Endothelial cell (in vitro differentiated cells): ENCODE data around the gene TSR3. TPM values are rescaled to one million over a fixed set of nuclear protein-coding genes. Genes with fewer than 3 reads are reported as not detected.

Source experiments
- DNase-seq: peaks from one replicate; pipeline ENCODE4 v3.0.0; 2021; ENCODE audit warnings: low spot score
- H3K27ac Mint-ChIP-seq: one replicate; pipeline ENCODE4 v1.8.0; 2021; ENCODE audit warnings: mixed read lengths, inconsistent platforms; ENCODE audit not compliant: unreplicated experiment
- H3K27me3 Mint-ChIP-seq: one replicate; pipeline ENCODE4 v1.8.0; 2021; ENCODE audit warnings: mild to moderate bottlenecking, moderate library complexity, mixed read lengths, inconsistent platforms; ENCODE audit not compliant: unreplicated experiment
- H3K36me3 Mint-ChIP-seq: one replicate; pipeline ENCODE4 v1.8.0; 2021; ENCODE audit warnings: mild to moderate bottlenecking, low read depth, mixed read lengths, inconsistent platforms; ENCODE audit not compliant: unreplicated experiment
- H3K4me1 Mint-ChIP-seq: one replicate; pipeline ENCODE4 v1.8.0; 2021; ENCODE audit warnings: mild to moderate bottlenecking, mixed read lengths, inconsistent platforms; ENCODE audit not compliant: unreplicated experiment
- H3K4me3 Mint-ChIP-seq: one replicate; pipeline ENCODE4 v1.8.0; 2021; ENCODE audit warnings: mild to moderate bottlenecking, mixed read lengths, inconsistent platforms; ENCODE audit not compliant: unreplicated experiment
- H3K9me3 Mint-ChIP-seq: one replicate; pipeline ENCODE4 v1.8.0; 2021; ENCODE audit warnings: mixed read lengths, inconsistent platforms; ENCODE audit not compliant: unreplicated experiment
- total RNA-seq: library from RNA; stranded (reverse); fragmentation: NEBNext Ultra II Directional; extraction: Animal tissue kit (Norgen Biotek cat#: 25700); gene quantifications from one replicate; pipeline ENCODE4 v1.2.1, GENCODE V29; 2021; ENCODE audit not compliant: unreplicated experiment
- TF ChIP-seq, protein P1 (sequence below): fragments of 200-600 bp; sonication (generic); IDR thresholded peaks from one replicate; pipeline ENCODE4 v1.5.0; 2021; ENCODE audit warnings: antibody characterized with exemption; ENCODE audit not compliant: unreplicated experiment

The TSR3 gene
- total RNA-seq, 1 donor from 2014 or later, result 68.2 TPM

DNA sequence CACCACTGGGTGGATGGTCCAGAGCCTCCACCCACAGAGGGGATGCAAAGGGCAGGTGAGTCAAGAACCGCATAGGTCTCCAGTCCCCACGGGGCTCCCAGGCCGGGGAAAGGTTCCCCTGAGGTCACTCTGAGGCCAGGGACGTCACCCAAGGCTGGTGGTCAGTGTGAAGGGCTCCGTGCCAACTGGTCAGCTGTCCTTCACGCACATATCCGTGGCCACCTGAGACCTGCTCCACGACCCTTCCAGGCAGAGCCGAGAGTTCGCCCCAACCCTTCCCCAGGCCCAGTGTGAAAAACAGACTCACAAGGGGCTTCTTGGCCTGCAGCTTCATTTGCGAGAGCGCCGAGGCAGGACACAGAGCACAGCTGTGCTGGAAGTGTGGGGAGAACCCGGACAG lies 2.8 kb downstream of the TSR3 start:
- Mint-ChIP-seq H3K36me3 (peaks cover 13% of the 10 kb centered on the region), H3K27me3 (peaks cover 30% of the 10 kb centered on the region), H3K4me1 (peaks cover 24% of the 10 kb centered on the region), H3K4me3 (no peak overlapping the region), H3K9me3 (no peaks in the 10 kb centered on the region), H3K27ac (no peak overlapping the region)
- TF ChIP-seq, protein P1, sequence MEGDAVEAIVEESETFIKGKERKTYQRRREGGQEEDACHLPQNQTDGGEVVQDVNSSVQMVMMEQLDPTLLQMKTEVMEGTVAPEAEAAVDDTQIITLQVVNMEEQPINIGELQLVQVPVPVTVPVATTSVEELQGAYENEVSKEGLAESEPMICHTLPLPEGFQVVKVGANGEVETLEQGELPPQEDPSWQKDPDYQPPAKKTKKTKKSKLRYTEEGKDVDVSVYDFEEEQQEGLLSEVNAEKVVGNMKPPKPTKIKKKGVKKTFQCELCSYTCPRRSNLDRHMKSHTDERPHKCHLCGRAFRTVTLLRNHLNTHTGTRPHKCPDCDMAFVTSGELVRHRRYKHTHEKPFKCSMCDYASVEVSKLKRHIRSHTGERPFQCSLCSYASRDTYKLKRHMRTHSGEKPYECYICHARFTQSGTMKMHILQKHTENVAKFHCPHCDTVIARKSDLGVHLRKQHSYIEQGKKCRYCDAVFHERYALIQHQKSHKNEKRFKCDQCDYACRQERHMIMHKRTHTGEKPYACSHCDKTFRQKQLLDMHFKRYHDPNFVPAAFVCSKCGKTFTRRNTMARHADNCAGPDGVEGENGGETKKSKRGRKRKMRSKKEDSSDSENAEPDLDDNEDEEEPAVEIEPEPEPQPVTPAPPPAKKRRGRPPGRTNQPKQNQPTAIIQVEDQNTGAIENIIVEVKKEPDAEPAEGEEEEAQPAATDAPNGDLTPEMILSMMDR, result no peak
- DNase-seq, result no peak

DNA sequence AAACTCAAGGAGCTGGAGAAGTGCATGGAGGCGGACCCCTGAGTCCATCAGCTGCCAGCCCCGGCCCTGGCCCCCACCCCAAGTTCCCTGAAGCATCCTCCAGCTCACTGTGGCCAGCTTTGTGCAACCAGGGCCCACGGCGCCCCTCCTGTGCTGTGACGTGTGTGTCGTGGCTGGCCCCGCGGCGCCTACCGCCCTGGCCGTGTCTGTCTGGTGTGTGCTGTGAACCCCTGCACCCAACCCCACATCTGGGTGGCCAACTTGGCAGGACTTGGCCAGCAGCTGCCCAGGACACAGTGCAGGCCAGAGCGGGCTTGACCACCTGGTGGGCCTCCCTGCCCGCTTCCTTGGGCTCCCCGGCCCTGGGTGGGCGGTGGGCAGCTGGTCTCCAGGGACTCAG lies 3.2 kb downstream of the TSR3 start:
- Mint-ChIP-seq H3K4me1 (peaks cover 23% of the 10 kb centered on the region), H3K9me3 (no peaks in the 10 kb centered on the region), H3K27ac (no peak overlapping the region), H3K36me3 (peaks cover 13% of the 10 kb centered on the region), H3K27me3 (peaks cover 31% of the 10 kb centered on the region), H3K4me3 (no peak overlapping the region)
- DNase-seq, result no peak
- TF ChIP-seq, protein P1, result no peak

DNA sequence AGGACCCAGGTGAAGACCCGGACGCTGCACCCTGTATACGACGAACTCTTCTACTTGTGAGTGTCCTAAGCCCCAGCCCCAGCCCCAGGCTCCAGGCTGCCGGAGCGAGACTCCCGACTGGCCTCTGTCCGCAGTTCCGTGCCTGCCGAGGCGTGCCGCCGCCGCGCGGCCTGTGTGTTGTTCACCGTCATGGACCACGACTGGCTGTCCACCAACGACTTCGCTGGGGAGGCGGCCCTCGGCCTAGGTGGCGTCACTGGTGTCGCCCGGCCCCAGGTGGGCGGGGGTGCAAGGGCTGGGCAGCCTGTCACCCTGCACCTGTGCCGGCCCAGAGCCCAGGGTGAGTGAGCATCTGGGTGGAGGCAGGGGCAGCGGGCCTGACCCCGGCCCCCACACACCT lies 3.7 kb downstream of the TSR3 start:
- TF ChIP-seq, protein P1, result no peak
- Mint-ChIP-seq H3K9me3 (no peaks in the 10 kb centered on the region), H3K27me3 (peaks cover 31% of the 10 kb centered on the region), H3K4me3 (no peak overlapping the region), H3K4me1 (peaks cover 24% of the 10 kb centered on the region), H3K27ac (no peak overlapping the region), H3K36me3 (peaks cover 13% of the 10 kb centered on the region)
- no peak for DNase-seq

DNA sequence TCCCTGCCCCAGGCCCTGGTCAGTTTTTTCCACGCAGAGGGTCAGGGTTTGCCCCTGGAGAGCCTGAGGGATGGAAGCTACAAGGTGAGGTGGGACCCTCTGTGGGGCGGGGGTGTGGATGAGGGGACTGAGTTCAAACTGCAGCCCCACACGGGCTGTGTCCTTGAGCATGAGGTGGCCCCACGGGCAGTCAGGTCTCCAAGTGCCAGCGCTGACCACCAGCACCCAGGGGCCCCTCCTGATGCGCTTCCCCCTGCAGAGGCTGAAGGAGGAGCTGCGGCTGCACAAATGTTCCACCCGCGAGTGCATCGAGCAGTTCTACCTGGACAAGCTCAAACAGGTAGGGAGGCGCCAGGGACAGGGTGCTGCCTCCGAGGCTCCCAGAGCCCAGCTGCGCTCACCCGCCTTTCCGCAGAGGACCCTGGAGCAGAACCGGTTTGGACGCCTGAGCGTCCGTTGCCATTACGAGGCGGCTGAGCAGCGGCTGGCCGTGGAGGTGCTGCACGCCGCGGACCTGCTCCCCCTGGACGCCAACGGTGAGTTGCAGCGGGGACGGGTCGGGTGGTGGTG lies 4.3 kb downstream of the TSR3 start:
- Mint-ChIP-seq H3K4me1 (peaks cover 20% of the 10 kb centered on the region), H3K4me3 (no peak overlapping the region), H3K27me3 (peaks cover 27% of the 10 kb centered on the region), H3K9me3 (no peaks in the 10 kb centered on the region), H3K36me3 (peaks cover 9% of the 10 kb centered on the region), H3K27ac (no peak overlapping the region)
- no peak for DNase-seq
- TF ChIP-seq, protein P1, result no peak

DNA sequence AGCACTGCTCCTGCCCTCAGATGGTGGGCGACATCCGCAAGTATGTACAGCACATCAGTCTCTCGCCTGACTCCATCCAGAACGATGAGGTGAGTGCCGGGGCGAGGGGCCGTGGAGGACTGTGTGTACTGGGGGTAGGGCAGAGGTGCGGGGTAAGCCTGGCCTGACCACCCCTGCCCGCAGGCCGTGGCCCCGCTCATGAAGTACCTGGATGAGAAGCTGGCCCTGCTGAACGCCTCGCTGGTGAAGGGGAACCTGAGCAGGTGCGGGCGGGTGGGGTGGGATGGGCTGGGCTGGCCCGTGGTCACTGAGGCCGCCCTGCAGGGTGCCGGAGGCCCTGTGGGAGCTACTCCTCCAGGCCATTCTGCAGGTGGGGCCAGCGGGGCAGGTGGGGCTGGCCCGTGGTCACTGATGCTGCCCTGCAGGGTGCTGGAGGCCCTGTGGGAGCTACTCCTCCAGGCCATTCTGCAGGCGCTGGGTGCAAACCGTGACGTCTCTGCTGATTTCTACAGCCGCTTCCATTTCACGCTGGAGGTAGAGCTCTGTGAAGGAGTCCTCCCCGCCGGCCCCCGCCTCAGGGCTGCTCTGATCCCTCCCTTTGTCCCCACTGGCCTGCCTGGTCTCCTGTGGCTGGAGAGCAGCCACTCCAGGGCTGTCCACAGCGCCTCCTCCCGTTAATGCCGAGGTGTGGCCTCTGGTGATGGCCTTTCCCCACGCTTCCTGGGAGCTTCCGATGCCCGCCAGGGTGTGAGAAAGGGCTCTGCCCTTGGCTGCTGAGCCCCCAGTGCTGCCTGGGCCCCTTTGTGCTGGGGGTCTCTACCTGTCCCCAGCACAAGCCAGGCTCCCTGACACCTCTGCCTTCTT lies 5.0 kb downstream of the TSR3 start:
- H3K4me1 Mint-ChIP-seq, result peaks cover 17% of the 10 kb centered on the region
- H3K27ac Mint-ChIP-seq, result no peak overlapping the region
- H3K9me3 Mint-ChIP-seq, result no peaks in the 10 kb centered on the region
- H3K4me3 Mint-ChIP-seq, result no peak overlapping the region
- DNase-seq, result no peak
- H3K27me3 Mint-ChIP-seq, result peaks cover 24% of the 10 kb centered on the region
- H3K36me3 Mint-ChIP-seq, result peaks cover 7% of the 10 kb centered on the region
- TF ChIP-seq, protein P1, result no peak
